ENCODE results near the gene MRFAP1L1.
"Not testable (repeated sequence)": the region's sequence is repeated elsewhere in the genome, so short reads cannot be mapped to it uniquely, and the experiment has no call there.

The MRFAP1L1 gene

DNA sequence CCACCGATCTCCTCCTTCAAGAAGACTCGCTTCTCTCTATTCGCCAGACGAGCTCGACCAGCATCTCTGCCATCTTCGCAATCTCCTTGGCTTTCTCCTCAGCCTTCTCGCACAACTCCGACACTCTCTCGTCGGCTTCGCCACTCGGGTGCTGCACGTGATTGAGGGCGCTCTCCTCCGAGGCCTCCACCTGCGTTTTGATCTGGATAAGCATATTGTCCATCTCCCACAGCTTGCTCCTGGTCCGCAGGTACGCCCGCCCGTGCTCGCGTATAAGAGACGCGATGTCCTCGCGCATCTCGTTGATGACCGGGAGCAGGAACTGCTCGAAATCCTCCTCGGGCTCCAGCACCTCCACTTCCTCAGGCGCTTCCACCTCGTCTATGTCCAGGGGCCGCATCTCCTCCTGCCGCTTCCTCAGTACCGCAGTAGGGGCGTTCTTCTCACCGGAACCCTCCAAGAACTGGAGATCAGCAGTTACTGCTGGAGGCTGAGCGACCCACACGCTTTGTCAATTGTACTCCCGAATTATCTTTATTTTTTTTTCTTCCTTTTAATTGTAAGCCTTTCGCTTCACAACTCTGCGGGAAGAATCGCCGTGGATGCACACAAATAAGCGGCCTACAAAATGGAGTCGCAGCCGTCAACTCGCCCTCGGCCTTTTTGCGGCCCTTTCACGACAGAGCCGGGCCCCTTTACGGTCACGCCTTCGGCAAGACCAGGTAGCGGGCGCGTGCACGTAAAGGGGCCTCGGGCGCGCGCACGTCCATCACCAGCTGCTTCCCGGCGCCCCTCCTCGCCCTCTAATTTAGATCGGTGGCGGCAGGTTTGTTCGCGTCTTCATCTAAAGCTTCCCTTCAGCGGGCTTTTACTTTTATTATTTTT, at the start of gene MRFAP1L1:
TSS of gene MRFAP1L1 (minus strand) at position 636 of the 885 bp plus-strand sequence. CDS start at position 400, 236 bp downstream.
- DNase-seq: peak; percentile 96

DNA sequence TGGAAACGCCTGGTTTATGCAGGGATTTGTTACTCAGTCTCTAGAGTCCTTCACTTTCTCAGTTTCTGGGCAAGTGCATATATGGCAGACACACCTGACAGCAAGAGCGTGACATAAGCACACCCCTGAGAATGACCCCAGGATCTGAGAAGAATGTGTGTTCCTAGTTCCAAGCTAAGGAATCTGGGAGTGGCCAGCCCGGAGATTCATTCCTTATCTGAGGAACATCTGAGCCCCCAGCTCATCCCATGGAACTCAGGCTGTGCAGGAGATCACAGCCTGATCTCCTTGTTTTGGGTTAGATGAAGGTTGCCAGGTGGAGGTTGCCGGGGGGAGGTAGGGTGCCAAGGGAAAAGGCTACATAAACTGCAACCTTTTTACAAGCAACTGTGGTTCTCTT, 49.1 kb upstream of the MRFAP1L1 start:
- DNase-seq: no peak

GRCh38 chr4:6756345-6756744, 46.7 kb upstream of the MRFAP1L1 start:
- not testable (repeated sequence) for DNase-seq

DNA sequence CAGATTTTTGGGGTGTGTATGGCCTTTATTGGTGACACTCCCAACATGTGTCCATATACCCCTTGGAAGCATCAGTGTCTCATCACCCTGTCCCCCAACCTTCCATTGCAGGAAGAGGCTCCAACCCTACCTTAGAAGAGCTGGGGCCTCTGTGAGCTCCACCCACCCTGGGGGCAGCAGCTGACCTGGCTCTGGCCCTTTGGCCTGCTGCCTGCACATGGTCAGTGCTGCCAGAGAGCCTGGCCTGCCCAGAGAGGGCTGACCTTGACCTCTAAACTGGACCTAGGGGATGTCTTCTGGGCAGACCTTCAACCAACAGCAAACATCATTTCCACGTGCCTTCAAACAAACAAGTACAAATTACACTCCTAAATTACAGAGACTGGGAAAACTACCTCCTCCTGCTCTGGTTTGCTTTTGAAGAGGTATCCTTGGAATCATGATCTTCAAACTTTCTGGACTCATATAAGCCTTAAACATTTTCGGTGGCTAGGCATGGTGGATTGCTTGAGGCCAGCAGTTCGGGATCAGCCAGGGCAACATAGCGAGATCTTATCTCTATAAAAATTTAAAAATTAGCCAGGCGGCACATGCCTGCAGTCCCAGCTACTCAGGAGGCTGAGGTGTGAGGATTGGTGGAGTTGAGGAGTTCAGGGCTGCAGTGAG, 45.6 kb upstream of the MRFAP1L1 start:
- DNase-seq: no peak

- DNase-seq: no peak
Measured at GRCh38 chr4:6754481-6755087, 44.9 kb upstream of the MRFAP1L1 start.

GRCh38 chr4:6753891-6754290, 44.2 kb upstream of the MRFAP1L1 start:
- no peak for DNase-seq

- DNase-seq: no peak
Measured at GRCh38 chr4:6753103-6753560, 43.5 kb upstream of the MRFAP1L1 start.

DNA sequence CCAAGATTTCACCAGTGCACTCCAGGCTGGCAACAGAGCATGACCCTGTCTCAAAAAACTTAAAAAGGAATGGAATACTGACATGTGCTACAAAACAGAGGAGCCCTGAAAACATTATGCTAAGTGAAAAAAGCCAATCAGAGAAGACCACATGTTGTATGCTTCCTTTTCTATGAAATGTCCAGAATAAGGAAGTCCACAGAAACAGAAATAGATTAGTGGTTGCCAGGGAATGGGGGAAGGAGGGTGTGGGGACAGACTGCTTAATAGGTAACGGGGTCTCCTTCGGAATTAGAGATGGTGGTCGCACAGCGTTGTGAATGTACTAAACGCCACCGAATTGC, 42.8 kb upstream of the MRFAP1L1 start:
- DNase-seq: no peak

DNA sequence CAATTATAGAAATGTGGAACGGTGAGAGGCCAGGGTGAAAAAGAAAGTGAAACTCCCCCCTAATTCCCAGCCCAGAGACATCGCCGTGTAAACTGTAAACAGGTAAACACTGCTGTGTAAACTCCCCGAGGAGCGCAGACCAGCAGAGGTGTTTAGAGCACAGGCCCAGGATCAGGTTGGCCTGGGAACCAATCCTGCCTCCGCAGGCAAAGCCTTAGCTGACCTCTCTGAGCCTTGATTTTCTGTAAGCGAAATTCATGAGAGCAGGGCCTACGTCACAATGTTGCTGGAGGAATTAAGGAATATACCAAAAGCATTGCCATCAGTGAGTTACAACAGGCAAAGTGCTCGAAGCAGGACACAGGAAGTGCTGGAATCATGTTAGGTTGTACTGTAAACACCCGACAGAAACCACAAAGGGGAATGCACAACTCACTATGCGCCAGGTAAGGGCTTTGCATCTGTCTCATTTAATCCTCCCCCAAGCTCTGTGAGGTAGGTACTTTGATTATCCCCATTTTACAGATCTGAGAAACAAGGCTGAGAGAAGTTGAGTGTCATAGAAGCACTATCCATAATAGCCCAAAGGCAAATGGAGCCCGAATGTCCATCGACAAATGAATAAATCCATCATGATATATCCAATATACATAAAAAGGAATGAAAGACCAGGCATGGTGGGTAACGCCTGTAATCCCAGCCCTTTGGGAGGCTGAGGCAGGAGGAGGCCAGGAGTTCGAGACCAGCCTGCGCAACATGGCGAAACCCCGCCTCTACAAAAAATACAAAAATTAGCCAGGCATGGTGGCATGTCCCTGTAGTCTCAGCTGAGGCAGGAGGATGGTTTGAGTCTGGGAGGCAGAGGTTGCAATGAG, 42.2 kb upstream of the MRFAP1L1 start:
- DNase-seq: no peak

DNA sequence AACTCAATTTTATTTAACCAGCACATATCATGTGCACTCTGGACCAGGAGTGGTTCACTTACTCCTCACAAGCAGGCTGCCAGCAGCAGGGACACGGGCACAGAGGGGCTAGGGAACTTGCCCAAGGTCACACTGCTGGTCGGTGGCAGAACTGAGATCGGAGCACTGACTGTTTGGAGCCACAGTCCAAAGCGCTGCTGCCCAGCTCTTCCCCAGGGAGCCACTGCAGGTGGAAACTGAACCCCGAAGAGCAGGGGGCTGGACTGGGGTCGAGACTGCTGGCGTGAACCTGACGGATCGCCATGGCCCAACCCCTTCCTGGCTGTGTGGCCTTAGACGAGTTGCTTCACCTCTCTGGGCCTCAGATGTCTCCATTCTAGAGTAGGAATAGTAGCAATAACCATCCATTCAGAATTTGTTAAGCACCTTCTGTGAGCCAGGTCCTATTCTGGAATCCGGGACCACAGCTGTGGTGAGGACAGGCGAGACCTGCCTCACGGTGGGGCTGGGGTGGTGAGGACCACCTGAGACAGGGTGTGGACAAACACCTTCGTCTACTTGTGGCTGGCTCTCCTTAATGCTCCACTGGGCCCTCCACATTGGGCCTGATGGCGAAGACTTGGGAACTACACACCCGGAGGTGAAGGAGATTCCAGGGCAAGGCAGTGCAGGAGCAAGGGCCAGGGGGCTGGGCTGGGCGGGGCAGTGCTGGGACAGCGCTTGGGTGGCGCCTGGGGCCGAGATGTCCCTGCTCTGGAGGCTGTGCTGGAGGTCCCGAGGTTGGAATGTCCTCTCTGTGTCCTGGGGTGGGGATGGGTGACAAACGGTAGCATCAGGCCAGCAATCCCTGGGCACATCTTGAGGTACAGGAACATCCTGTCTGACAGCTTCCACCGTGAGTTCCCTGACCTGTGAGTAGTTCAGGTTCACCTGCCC, 40.9 kb upstream of the MRFAP1L1 start:
- no peak for DNase-seq

DNA sequence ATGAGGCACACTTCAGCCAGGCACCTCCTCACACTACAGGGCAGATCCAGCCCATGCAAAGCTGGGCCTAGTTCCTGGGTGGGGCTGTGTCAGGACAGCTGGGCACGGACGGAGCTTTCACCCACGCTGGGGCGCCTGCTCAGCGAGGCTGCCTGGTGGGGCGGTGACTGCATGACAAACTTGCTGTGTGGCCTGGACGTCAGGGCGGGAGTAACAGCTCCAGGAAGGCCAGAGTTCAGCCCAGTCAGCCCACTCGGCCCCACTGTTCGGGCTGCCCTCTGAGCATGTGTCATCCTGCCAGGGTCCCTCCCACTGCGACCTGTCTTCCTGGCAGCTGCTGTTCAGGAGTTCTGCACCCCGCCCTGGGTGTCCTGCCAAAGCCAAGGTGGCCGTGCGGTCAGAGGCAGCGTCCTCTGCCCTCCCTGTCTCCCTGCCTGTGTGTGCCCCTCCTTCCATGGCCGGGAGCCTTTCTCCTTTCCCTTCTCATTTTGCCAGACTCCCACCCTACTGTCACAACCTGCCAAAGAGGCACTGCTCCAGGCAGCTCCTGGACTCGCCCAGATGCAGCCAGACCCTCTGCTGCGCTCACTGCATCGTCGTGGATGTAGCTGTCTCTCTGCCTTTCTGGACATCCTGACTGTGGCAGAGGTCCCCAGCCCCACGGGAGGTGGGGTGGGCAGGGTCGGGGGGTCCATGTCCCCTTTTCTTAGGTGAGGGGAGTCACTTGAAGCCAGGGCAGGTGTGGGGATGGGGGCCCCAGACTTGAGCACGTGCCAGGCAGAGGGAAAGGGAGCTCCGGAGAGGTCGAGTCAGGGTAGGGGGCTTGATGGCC, 39.9 kb upstream of the MRFAP1L1 start:
- no peak for DNase-seq

DNA sequence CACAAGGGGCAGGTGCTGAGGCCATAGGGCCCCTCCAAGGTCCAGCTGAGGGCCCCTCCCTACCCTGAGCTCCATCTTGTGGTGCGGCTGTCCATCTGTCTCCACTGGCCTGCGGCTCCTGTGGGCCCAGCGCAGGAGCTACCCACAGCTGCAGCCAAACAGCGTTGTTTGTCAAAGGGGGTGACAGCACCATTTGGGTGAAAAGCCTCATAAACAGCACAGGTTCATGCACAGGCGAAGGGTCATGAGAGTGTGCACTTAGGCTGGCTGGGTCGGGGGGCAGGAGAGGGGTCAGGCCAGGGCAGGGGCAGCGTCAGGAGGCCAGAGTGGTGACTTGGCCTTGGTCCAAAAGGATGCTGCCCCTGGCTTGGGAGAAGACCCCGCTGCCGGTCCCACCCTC, 38.6 kb upstream of the MRFAP1L1 start:
- DNase-seq: no peak

DNA sequence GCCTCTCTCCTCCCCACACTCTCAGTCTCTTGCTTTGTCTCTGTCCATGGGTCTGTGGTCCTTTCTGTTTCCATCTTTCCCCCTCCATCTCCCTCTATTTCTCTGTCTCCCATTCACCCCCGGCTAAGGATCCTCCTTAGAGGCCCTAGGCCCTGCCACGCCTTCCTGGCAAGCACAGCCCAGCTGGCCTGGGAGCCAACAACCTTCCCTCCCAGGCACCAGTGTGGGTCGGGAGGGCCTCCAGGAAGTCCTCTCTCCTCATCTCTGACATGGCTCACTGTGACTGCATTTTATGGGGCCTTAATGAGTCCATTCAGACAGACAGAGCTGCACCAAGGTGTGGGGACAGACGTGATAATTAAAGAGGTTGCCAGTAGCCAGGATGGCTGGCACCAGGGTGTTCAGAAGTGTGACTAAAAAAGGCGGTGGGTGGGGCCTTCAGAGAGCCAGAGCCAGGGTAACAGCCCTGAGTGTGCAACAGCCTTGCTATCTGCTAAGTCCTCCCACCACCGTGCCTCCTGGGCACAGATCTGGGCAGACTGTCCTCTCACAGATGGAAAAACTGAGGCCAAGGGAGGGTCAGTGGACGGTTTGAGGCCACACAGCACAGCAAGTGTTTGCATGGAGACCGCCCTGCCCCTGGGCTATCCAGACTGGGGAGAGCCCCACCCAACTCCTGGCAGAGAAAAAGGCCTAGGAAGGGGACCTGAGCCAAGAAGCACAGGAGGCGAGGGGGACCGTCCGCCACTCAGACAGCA, 37.8 kb upstream of the MRFAP1L1 start:
- no peak for DNase-seq

GRCh38 chr4:6746721-6747293, 37.1 kb upstream of the MRFAP1L1 start:
- no peak for DNase-seq

DNA sequence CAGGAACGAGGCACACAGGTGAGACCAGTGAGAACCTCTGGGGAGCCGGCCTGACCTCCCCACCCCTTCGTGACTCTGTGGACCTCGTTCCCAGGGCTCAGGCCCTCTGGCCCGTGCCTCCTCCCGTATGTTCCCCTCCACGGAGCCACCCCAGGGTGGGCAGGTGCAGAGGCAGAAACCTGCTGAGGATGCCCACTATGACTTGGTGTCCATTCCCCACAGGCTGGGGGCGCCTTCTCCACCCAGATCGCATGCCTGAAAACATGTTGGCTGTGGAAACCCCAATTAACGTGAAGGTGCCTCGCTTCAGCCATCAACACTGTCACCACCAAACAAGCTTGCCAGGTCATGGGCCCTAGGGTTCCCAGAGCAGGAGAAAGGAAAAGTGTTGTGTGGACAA, 33.3 kb upstream of the MRFAP1L1 start:
- DNase-seq: no peak

DNA sequence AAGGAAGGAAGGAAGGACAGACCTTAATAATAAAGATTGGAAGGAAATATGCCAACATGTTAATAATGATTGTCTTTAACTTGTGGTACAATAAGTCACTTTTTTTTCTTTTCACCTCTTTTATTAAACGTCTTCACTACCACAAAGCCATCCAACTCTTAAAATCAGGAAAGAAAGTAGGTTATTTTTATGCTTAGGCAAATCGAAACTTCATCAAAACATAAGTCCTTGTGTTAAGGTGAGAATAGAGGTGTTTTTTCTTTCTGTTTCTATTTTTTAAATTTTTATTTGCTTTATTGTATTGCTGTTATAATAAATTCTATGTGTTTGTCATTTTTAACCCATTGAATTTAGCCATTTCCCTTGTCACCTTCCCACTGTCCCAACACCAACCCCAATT, 32.8 kb upstream of the MRFAP1L1 start:
- no peak for DNase-seq

- no peak for DNase-seq
Measured at GRCh38 chr4:6740347-6740746, 30.7 kb upstream of the MRFAP1L1 start.

DNA sequence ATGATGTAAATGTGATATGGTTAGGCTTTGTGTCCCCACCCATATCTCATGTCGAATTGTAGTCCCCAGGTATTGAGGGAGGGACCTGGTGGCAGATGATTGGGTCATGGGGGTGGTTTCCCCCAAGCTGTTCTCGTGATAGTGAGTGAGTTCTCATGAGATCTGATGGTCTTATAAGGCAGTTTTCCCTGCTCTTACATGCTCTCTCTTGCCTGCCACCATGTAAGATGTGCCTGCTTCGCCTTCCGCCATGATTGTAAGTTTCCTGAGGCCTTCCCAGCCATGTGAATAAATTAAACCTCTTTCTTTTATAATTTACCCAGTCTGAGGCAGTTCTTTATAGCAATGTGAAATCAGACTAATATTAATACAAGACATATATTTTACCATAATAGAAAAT, 30.3 kb upstream of the MRFAP1L1 start:
- no peak for DNase-seq

DNA sequence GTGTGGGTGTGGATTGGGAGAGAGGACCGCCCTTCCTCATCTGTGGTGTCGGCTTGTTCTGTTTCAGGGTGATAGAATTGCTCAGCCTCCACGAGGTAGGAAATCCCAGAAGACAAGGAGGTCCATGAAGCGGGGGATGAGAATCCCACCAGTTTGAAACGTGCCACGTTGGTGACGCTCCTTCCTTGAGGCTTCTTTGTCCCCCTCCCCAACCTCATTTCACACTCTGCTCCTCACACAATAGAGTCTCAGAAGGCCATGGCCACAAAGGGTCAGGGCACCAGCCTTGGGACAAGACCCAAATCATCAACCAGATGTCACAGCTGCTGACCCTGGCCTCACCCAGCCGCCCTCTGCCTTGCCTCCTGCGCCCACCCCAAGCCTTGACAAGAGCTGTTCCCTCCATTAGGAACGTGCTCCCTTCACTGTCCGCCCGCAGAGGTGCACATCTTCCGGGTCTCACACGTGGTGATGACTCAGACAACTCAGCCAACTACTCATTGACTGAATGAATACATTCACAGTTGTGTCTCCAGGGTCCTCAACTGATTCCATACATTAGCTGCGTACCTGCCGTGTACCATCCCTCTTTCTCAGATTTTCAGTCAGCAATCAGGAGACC, 24.6 kb upstream of the MRFAP1L1 start:
- no peak for DNase-seq
